IPS-NIHi7 (cell line): ENCODE data around the gene DHDDS.
"Not testable (repeated sequence)": the region's sequence is repeated elsewhere in the genome, so short reads cannot be mapped to it uniquely, and the experiment has no call there.

Source experiments
- DNase-seq: peaks from one replicate; pipeline ENCODE4 v3.0.0; 2012; ENCODE audit warnings: mixed read lengths; ENCODE audit errors: extremely low spot score

The DHDDS gene, protein sequence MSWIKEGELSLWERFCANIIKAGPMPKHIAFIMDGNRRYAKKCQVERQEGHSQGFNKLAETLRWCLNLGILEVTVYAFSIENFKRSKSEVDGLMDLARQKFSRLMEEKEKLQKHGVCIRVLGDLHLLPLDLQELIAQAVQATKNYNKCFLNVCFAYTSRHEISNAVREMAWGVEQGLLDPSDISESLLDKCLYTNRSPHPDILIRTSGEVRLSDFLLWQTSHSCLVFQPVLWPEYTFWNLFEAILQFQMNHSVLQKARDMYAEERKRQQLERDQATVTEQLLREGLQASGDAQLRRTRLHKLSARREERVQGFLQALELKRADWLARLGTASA

DNA sequence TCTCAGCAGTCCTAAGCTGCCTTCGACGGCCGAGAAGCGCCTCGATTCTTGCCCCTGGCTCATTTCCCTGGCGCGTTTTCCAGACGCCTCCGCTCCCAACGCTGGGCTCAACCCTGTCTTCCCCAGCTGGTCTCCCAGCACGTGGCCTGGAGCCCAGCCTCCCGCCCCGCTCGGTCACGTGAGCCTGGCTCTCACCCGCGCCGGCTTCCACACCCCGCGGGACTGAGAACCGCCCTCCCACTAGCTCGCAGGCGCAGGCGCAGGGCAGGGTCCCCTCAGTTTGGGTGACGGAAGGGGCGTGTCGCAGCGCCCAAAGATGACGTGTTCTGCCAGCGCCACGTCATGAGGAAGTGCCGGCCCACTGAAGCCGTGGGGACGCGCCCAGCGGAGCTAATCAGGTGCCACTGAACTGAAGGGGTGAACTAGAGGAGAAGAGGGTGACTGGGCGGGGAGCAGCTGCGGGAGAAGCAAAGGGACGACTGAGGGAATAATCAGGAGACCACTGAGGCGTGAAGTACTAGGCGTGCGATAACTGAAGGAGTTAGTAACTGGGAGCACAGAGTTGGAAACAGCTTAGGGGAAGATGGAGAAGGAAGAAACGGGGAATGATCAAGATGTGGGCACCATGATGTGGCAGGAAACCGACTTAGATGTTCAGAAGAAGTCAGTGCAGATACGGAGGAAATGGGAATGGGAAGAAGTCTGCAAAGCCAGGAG, at the start of gene DHDDS:
DHDDS (plus strand) TSS at position 343 of the 717 bp plus-strand sequence. CDS start 625 bp downstream, outside the sequence.
- peak; percentile 98 for DNase-seq

DNA sequence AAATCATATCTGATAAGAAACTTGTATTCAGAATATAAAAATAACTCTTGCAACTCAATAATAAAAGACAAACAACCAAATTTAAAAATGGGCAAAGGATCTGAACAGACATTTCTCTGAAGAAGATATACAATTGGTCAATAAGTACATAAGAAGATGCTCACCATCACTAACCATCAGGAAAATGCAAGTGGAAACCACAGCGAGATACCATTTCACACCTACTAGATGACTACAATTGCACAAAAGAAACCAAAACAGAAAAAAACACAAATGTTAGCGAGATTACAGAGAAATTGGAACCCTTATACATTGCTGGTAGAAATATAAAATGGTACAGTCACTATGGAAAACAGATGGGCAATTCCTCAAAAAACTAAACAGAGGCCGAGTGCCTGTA, 48.0 kb upstream of the DHDDS start:
- DNase-seq: no peak

DNA sequence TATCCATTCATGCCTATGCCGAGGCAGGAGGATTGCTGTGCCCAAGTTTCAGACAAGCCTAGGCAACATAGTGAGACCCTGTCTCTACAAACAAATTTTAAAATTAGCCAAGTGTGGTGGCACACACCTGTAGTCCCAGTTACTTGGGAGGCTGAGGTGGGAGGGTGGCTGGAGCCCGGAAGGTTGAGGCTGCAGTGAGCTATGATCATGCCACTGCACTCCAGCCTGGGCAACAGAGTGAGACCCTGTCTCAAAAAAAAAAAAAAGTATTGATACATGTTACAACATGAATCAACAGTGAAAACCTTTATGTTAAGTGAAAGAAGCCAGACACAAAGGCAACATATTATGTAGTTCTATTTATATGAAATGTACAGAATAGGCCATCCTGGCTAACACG, 47.1 kb upstream of the DHDDS start:
- not testable (repeated sequence) for DNase-seq

DNA sequence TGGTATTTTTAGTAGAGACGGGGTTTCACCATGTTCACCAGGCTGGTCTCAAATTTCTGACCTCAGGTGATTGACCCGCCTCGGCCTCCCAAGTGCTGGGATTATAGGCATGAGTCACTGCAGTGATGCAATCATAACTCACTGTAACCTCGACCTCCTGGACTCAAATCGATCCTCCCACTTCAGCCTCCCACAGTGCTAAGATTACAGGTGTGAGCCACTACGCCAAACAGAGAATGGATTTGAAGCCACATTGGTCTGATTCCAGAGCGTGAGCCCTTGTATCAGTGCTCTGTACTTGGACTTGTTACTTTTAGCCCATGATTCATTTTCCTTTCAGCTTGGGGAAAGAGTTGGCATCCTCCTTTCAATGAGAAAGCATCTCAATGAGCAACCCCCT, 44.7 kb upstream of the DHDDS start:
- no peak for DNase-seq

DNA sequence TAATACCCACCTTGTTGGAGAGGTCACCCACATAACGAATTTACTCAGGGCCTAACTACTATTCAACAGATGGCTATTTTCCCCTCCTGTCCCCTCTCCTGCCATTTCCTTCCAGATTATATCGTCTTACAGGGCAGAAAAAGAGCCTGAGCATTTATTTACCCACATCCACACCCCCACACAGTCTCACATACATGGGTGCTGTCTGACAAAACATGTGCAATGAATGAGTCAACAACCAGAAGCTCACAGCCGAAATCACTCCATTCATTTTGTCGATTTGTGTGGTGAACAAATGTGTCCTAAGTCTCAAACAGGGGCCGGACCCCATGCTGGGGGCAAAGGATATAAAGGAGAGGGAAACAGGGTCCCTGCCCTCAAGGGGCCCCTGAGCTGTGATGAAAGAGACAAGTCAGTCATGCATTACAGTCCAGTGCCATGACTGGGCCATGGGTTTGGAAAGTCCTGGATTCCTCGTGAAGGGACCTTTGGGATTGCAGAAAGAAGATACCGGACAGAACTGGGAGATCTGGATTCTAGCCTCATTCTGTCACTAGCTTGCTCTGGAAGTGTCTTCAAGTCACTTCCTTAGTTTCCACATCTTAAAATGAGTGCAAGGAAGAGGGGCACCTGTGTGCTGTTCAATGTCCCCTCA, 43.2 kb upstream of the DHDDS start:
- no peak for DNase-seq

DNA sequence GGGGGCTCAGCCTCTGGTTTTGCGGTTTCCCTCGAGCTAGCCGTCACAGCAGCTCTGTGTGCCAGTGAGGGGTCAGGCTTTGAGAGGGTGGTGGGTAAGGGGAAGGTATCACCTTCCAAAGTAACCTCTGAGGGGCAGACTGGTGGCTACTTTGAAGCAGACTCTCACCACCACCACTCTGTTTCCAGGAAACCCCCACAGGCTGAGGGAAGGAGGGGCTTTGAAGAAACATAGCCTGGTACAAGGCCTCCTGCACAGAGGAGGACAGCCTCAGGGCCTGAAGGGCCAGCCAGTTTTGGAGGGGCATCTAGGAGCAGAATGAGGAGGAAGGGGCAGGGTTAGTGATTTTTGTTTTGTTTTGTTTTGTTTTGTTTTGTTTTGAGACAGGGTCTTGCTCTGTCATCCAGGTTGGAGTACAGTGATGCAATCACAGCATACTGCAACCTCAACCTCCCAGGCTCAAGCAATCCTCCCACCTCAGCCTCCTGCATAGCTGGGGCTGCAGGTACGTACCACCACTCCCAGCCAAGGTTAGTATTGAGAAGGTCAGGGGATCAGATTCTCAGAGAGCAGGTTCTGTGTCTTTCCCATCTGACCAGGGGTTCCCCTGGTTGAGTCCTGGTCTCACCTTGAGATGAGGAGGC, 42.4 kb upstream of the DHDDS start:
- no peak for DNase-seq

DNA sequence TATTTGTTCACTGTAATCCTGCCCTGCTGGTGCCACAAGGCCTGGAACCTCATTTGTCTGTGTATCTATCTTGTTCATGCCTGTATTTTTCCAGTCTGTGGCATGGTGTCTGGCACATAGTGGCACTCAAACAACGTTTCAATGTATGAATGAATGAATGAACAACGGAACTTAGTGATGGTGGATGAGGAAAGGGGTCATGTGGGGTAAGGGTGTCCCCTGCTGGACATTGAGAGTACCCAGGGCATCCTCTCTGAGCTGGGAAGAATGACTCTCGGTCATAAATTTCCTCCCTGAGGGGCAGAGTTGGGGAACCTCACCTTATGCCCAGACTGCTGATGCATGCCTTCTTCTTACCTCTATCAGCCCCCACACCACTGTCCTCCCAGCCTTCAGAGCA, 40.7 kb upstream of the DHDDS start:
- peak; percentile 80 for DNase-seq

DNA sequence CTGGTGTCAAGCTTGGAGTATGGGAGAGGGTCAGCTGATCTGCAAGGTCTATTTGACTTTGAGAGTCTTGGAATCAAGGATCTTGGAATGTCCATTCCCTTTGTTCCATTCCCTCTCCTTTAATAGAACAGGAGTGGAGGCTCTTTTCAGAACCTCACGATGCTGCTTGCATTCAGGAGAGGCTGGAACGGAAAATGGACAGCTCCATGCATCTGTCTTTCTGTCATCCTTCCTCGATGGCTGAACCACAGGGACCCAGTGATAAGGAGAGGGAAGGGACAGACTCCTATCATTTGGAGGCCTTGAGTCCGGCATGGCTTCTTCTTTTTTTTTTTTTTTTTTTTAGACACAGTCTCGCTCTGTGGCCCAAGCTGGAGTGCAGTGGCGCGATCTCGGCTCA, 36.4 kb upstream of the DHDDS start:
- no peak for DNase-seq

DNA sequence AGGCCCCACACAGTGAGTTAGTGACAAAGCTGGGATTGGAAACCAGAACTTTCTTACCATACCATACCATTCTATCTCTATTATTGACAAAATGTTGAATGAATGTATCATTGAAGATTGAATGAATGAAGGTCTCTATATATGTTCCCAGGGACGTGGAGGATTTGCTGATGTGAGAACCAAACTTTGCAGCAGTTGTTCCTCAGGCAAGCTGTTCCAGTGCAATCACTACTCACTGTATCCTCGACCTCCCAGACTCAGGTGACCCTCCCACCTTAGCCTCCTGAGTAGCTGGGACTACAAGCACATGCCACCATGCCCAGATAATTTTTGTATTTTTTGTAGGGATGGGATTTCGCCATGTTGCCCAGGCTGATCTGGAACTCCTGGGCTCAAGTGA, 33.1 kb upstream of the DHDDS start:
- DNase-seq: no peak

DNA sequence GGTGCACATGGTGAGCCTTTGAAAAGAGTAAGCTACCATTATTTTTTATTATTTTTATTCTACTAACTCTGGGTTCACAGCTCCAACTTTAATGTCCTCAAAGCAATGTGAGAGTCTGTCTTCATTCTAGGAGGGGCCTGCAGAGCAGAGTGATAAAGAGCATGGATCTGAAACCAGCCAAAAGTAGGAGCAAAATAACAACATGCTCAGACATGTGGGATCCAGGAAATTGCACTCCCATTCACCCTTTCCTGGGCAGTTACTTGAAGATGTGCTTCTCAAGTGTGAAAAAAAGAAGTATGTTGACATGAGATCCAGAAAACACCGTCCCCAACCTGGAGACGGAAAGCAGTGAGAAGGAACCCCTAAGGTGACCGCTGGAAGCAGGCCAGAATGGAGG, 30.2 kb upstream of the DHDDS start:
- DNase-seq: no peak

DNA sequence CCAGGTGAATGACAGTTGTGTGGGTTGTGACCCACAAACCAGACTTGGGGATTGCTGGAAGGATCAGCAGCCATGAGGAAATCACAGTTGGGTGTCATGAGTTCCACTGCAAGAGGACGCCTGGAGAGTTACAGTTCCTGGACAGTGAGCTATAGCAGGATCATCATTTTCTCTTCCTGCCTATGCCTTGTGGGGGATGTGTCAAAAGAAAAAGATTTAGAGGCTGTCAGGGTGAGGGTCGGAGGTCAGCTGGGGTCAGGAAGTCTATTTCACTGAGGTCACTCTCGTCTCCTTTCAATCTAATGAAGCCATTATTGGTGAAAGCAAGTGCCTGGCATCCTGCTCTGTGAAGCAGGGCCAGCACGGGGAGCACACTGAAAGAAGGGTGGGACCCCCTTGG, 28.5 kb upstream of the DHDDS start:
- no peak for DNase-seq

DNA sequence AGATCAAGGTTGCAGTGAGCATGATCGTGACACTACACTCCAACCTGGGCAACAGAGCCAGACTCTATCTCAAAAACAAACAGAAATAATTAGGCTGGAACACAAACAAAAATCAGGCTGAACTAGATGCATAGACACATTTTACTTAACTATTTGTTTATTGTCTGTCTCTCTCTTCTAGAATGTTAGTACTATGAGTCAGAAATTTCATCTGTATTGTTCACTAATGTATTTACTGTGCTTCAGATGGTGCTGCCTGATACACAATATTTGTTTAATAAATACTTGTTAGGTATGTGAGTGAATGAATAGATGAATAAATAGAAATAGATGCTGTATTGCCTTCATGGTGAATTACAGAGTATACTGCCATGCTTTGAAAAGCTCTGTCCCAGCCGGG, 27.5 kb upstream of the DHDDS start:
- no peak for DNase-seq

DNA sequence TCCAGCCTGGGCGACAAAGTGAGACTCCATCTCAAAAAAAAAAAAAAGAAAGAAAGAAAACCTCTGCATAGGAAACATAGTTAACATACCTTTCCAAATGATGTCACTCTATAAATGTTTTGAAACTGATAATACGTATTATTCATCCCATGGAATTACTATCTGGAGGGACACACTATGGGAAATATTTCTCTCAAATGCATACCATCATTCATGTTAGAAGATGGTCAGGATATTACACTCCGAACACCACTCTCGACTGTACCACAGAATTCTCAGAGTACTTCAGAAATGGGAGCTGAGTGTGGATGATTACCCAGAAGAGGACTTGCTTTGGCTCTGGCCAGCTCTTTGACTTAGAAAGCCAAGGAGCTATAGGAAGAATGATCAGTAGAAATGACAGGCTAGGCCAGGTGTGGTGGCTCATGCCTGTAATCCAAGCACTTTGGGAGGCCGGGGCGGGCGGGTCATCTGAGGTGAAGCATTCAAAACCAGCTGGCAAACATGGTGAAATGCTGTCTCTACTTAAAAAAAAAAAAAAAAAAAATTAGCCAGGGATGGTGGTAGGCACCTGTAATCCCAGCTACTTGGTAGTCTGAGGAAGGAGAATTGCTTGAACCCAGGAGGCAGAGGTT, 26.7 kb upstream of the DHDDS start:
- no peak for DNase-seq

DNA sequence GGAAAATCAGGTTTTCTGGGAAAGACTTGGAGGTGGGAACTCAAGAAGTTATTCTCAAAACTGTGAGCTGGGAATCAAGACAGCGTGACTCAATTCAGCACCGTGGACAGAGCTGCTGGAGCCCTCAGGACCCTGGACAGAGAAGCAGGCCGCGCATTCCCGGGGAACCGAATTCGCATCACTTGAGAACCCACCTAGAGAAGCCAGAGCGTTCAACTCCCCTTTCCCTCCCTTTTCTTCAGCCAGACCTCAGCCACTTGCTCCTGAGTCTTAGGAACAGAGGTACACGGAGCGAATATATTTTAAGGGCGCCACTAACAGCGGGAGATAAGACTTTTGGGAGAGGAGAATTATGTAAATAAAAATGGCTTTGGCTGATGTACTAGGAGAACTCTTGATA, 23.5 kb upstream of the DHDDS start:
- DNase-seq: peak; percentile 73

DNA sequence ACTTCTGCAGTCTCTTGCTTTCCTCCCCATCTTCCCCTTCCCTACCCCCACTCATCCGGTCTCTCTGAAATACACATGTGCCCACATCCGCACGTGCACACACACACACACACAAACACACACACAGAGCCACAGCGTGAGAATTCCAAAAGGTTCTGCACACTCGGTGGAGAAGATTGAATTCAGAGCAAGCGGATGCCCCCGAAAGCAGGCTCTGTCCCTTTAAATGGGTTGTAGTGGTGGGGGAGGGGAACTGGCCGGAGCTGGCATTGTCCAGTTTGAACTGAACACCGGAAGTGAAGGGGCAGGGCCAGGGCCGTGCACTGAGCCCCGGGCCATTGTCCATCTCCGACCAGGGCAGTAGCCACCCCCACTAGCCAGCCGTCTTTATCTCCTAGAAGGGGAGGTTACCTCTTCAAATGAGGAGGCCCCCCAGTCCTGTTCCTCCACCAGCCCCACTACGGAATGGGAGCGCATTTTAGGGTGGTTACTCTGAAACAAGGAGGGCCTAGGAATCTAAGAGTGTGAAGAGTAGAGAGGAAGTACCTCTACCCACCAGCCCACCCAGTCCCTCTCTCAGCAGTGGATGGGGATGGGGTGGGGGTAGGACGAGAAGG, 22.8 kb upstream of the DHDDS start:
- peak; percentile 36 for DNase-seq

DNA sequence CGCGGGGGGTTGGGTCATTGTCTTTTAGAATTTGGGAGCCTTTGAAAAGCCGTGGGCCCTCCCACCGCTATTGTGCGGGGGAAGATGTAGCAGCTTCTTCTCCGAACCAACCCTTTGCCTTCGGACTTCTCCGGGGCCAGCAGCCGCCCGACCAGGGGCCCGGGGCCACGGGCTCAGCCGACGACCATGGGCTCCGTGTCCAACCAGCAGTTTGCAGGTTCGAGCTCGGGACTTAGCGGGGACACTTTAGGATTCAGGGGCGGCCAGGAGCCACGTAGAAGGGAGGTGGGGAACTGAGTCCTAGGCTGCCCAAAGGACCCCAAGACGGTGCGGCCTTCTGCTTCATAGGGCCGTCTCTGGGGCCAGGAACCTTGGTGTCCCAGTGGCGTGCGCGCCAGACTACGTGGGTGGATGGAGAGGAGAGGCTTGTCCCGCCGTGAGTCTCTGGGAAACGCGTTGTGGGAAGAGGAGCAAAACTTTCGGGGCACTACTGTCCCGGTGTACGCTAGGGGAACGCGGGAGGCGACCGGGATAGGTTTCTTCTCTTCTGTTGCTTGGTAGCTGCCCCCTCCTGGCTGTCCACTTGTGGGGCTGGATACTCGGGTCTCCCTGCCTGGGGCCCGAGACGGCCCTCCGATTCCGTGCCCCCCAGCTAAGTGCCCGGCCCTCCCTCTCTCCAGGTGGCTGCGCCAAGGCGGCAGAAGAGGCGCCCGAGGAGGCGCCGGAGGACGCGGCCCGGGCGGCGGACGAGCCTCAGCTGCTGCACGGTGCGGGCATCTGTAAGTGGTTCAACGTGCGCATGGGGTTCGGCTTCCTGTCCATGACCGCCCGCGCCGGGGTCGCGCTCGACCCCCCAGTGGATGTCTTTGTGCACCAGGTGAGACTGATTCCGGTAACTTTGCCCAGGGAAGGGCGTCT, 21.2 kb upstream of the DHDDS start, which contains the start of gene LIN28A:
LIN28A (plus strand) TSS at position 112 of the 918 bp plus-strand sequence; CDS start at position 187, 75 bp downstream.
- no peak for DNase-seq

DNA sequence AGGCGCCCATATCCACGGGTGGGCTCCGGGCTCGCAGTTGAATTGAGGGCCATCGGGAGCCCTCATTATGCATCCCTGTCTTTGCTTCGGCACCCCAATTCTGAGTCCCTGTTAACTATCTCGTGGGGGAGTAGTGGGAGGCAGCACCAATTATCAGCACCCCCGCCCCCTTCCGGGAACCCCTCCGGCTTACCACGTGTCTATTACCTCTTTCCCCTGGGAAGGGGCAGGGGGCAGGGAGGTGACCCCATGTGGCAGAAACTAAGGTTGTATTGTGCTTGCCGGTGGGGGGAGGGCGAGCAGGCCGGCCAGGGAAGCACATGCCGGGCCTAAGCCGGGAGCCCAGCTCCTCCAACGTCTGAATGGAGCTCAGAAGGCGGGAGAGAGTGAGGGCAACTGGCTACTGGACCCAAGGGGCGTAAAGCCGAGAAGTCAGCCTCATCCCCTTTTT, 20.5 kb upstream of the DHDDS start:
- DNase-seq: peak; percentile 37

DNA sequence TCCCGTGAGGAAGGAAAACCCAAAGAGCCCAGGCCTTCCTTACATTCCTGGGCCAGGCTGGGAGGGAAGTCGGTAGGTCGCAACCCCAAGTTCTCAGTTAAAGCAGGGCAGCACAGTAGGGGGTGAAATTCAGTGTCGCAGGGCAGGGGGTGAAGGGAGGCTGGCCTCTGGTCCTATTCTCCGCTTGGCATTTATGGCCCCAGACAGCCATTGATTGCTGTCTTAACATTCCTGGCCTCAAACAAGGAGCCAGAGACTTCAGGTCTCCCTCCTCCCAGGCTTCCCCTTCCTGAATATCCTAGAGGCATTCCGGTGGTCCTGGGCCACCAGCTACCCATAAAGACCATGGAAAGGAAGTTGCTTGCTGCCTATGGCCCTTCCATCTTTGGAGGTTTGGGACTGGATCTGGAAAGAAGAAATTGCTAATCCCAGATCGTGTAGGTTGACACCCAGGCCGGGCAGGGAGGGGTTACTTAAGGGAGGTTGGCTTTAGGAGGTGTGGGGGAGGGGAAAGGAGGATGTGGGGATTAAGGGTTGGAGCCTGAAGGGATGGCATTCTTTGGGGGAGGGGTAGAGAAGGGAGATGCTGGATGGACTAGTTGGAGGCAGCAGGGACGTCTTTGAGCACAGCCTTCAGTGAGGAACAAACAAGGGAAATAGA, 19.8 kb upstream of the DHDDS start:
- peak; percentile 72 for DNase-seq

DNA sequence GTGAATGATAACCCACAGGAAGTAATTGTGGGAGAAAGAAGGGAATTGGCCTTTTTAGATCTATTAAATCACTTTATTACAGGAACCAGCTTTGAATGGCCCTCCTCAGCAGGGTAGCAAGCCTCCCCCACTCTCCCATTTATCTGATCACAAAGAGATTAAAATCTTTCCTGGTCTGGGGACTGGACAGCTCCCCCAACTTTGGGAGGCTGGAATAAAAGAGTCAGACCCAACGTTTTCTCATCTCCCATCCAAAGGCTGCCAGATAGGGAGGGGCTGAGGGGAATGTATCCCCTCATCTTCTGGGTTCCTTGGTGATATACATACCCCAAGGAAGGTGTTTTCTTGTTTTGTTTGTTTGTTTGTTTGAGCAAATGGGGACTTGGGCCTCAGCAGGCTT, 19.1 kb upstream of the DHDDS start:
- no peak for DNase-seq
